LNCAP (cell line): ENCODE data around the gene HSPG2.

Experiments used
- TF ChIP-seq, protein P1 (sequence below): fragments of 450-650 bp; IDR thresholded peaks from 2 replicates; pipeline ENCODE4 v1.5.1; 2017; ENCODE audit warnings: mild to moderate bottlenecking

HSPG2 gene

DNA sequence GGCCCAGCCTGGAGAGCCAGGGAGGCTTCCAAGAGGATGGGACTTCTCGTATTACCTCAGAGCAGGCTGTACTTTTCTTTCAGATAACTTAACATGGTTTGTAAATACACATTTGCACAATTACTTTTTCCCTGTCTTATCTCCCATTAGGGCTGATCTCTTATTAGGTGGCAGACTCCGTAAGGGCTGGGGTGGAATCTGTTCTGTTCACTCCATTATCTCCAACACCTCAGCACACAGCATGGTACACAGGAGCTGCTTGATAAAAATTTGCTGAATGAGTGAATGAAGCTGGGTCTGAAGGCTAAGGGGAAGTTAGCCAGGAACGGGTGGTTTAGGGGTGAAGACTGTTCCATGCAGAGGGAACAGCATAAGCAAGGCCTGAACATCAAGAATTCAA lies 76.1 kb downstream of the HSPG2 start:
- TF ChIP-seq, protein P1, sequence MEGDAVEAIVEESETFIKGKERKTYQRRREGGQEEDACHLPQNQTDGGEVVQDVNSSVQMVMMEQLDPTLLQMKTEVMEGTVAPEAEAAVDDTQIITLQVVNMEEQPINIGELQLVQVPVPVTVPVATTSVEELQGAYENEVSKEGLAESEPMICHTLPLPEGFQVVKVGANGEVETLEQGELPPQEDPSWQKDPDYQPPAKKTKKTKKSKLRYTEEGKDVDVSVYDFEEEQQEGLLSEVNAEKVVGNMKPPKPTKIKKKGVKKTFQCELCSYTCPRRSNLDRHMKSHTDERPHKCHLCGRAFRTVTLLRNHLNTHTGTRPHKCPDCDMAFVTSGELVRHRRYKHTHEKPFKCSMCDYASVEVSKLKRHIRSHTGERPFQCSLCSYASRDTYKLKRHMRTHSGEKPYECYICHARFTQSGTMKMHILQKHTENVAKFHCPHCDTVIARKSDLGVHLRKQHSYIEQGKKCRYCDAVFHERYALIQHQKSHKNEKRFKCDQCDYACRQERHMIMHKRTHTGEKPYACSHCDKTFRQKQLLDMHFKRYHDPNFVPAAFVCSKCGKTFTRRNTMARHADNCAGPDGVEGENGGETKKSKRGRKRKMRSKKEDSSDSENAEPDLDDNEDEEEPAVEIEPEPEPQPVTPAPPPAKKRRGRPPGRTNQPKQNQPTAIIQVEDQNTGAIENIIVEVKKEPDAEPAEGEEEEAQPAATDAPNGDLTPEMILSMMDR: no peak

DNA sequence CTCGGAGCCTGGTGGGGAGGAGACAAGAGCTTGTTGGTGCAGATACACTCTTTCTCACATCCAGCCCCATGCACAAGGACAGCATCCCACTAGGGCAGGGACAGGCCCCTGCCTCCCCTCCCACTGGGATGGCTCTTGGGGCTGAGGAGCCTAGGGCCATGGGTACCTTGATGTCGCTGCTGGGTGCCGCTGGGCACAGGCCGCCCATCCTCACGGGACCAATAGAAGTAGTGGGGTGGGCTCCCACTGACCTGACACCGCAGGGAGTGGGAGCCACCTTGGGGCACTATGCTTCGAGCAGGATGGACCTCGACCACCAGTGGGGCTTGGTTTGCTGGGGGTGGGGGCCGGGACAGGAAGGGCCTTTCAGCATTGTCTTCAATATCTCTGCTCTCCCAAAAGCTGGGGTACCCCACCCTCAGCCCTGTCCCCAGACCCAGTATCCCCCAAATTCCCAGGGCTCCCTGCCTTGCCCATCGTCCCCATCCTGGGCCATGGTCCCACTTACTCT lies 77.4 kb downstream of the HSPG2 start:
- TF ChIP-seq, protein P1: no peak

- TF ChIP-seq, protein P1: no peak
Observed at GRCh38 chr1:21857840-21858670, 79.1 kb downstream of the HSPG2 start.

GRCh38 chr1:21857142-21857839 lies 79.8 kb downstream of the HSPG2 start:
- TF ChIP-seq, protein P1: no peak

DNA sequence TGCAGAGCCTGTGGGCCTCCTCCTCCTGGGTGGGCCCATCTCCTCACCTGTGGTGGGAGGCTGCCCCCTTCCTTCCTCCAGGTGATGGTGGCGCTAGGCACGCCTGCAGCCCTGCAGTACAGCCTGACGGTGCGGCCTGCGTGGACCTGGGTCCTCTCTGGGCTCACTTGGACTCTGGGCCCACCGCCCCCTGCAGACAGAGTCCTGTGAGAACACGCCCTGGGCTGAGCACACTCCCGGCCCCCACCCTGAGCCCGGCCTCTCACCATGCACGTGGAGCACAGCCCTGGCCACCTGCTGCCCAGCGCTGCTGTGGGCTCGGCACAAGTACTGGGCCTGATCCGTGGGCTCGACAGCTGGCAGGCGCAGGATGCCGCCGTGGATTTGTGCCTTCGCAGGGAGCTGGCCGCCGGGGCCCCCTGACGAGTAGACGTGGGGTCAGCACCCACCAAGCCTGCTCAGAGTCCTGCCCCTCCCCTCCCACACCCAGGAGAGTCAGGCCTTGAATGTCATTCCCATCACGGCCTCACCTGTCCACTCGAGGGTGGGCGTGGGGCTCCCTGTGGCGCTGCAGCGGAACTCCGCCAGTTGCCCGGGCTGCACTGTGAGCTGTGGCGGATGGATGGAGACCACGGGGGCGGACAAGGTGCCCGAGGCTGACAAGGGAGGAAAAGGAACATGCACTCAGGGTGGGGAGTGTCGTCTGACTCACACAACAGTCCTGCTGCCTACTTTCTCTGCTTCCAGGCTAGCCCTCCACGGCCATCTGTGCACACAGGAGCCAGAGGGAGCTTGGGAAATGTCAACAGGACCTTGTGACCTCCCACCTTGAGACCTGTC lies 81.6 kb downstream of the HSPG2 start:
- TF ChIP-seq, protein P1: no peak

- TF ChIP-seq, protein P1: no peak
Observed at GRCh38 chr1:21854751-21855131, 82.4 kb downstream of the HSPG2 start.

GRCh38 chr1:21854090-21854750 lies 82.9 kb downstream of the HSPG2 start:
- TF ChIP-seq, protein P1: no peak
